ENCODE measurements around the gene TLL2.
A peak's percentile ranks its signal among the peaks of the same experiment; 100 is the strongest.

TLL2 gene

GRCh38 chr10:96505150-96506136 is 8.3 kb downstream of the TLL2 start:
- DNase-seq = no peak

- no peak for DNase-seq
Observed at GRCh38 chr10:96502561-96503282, 11.0 kb downstream of the TLL2 start.

GRCh38 chr10:96501985-96502384 is 11.7 kb downstream of the TLL2 start:
- no peak for DNase-seq

GRCh38 chr10:96500519-96500918 is 13.2 kb downstream of the TLL2 start:
- no peak for DNase-seq

GRCh38 chr10:96500050-96500449 is 13.7 kb downstream of the TLL2 start:
- DNase-seq = no peak

- no peak for DNase-seq
Observed at GRCh38 chr10:96497391-96497790, 16.3 kb downstream of the TLL2 start.

- DNase-seq = no peak
Observed at GRCh38 chr10:96496281-96496925, 17.3 kb downstream of the TLL2 start.

GRCh38 chr10:96495544-96495943 is 18.2 kb downstream of the TLL2 start:
- DNase-seq = no peak

GRCh38 chr10:96494694-96495093 is 19.0 kb downstream of the TLL2 start:
- no peak for DNase-seq

- DNase-seq = no peak
Observed at GRCh38 chr10:96493871-96494525, 19.7 kb downstream of the TLL2 start.

GRCh38 chr10:96493254-96493653 is 20.5 kb downstream of the TLL2 start:
- DNase-seq = no peak

GRCh38 chr10:96491303-96491702 is 22.4 kb downstream of the TLL2 start:
- no peak for DNase-seq

GRCh38 chr10:96488161-96488935 is 25.4 kb downstream of the TLL2 start:
- DNase-seq = no peak

GRCh38 chr10:96482815-96483588 is 30.7 kb downstream of the TLL2 start:
- no peak for DNase-seq

- no peak for DNase-seq
Observed at GRCh38 chr10:96478355-96478754, 35.4 kb downstream of the TLL2 start.

- no peak for DNase-seq
Observed at GRCh38 chr10:96473866-96474265, 39.9 kb downstream of the TLL2 start.

- DNase-seq = peak; percentile 2 to 13
Observed at GRCh38 chr10:96470116-96470743, 43.5 kb downstream of the TLL2 start.

- no peak for DNase-seq
Observed at GRCh38 chr10:96468845-96469244, 44.9 kb downstream of the TLL2 start.

GRCh38 chr10:96465599-96465998 is 48.1 kb downstream of the TLL2 start:
- DNase-seq = no peak

- no peak for DNase-seq
Observed at GRCh38 chr10:96463562-96463961, 50.2 kb downstream of the TLL2 start.
